22Rv1 (cell line): Measurements from ENCODE around the gene IMP4.

ENCODE experiments used
- CTCF ChIP-seq: fragments of 450-650 bp; IDR thresholded peaks from 2 replicates; pipeline ENCODE4 v1.5.1; 2017; ENCODE audit warnings: mild to moderate bottlenecking
- ZFX ChIP-seq: fragments of 450-650 bp; IDR thresholded peaks from 2 replicates; pipeline ENCODE4 v1.6.1; 2017; ENCODE audit warnings: antibody characterized with exemption, borderline replicate concordance

- TF ChIP-seq CTCF = no peak
- TF ChIP-seq ZFX = no peak
Measured at GRCh38 chr2:130355172-130355577, 12.5 kb downstream of the IMP4 start.
